Measurements from ENCODE around the gene CNTN1. TPM values are rescaled to one million over a fixed set of nuclear protein-coding genes. Genes with fewer than 3 reads are reported as not detected.

The CNTN1 gene
- total RNA-seq, 2 donors from 2014 or later, result not detected

DNA sequence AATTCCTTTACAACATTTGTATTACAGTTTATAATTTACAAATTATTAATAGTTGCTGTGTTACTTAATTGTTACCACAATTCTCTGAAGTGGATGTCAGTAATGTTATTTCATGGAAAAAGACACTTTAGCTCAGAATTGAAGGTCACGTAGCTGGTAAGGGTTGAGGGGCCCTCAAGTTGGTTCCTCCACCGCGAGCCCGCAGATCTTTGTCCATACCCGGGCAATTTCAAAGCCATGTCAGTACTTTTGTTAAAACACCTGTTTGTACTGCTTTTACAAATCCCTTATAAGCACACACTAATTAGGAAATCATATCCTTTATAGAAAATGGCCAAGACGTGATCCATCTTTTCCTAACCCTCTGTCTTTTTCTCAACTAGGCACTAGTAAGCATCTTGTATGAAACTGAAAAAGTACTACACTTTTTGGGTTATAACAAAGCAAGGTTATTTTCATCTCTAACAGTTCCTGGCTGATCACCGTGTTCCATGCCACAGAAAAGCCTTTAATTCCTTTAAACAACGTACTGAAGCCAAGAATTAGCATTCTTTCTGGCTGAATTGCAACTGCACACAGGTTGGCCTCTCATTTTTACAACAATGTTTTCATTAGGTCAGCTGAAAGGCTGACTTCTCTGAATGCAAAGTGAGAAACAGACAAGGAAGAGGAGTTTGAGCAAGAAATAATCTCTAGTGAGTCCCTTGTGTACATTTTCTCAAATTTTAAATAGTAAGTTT lies 76.1 kb downstream of the CNTN1 start:
- H3K36me3 Mint-ChIP-seq, result no peaks in the 10 kb centered on the region
- peaks cover 12% of the 10 kb centered on the region for H3K9me3 Mint-ChIP-seq
- H3K4me1 Mint-ChIP-seq (ENCODE audit: low read depth in 2 of 2), result no peaks in the 10 kb centered on the region
- no peak overlapping the region for H3K4me3 Mint-ChIP-seq
- no peak for DNase-seq (ENCODE audit: low spot score)
- H3K27ac Mint-ChIP-seq, result no peak overlapping the region
- no peak for ATAC-seq
- H3K27me3 Mint-ChIP-seq, result no peaks in the 10 kb centered on the region

DNA sequence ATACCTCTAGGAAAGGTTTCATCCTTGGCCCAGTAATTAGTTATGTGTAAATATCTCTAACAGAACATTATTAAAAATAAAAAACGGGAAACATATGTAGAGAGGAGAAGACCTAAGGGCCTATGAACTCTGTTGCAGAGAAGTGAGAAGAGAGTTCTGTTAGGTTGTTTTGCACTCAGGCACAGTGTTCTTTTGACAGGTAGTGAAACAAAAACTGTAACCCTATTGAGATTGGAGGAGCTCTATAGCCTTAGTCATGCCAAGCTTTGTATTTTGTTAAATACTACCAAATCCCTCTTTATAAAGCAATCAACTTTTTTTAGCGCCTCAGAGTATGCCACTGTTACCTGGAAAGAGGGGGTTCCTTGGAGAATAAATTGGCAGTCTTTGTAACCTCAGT lies 77.6 kb downstream of the CNTN1 start:
- Mint-ChIP-seq H3K27ac (no peak overlapping the region), H3K4me3 (no peak overlapping the region), H3K9me3 (peaks cover 9% of the 10 kb centered on the region), H3K36me3 (no peaks in the 10 kb centered on the region), H3K4me1 (ENCODE audit: low read depth in 2 of 2) (no peaks in the 10 kb centered on the region), H3K27me3 (no peaks in the 10 kb centered on the region)
- ATAC-seq (no peak), DNase-seq (ENCODE audit: low spot score) (no peak)

- Mint-ChIP-seq H3K27me3 (no peaks in the 10 kb centered on the region), H3K36me3 (no peaks in the 10 kb centered on the region), H3K4me3 (no peak overlapping the region), H3K9me3 (peaks cover 4% of the 10 kb centered on the region), H3K27ac (no peak overlapping the region), H3K4me1 (ENCODE audit: low read depth in 2 of 2) (no peaks in the 10 kb centered on the region)
- no peak for ATAC-seq
- DNase-seq (ENCODE audit: low spot score), result no peak
Observed at GRCh38 chr12:40770781-40771180, 78.5 kb downstream of the CNTN1 start.

DNA sequence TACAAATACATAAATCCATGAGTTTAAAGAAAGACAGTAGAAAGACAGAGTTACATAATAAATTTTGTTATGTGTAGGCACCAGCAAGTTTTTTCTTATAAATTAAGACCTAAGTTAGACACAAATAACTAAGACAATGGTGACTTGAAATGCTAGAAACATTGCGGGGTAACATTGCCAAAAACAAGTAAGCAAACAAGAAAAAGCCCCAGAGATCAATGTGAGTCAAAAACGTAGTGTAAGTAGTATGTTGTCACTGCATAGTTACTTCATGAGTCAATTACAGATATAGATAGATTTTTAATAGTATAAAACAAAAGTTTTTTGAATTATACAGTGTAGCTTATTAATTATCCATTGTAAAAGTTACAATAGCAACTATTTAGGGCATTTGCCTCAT lies 83.4 kb downstream of the CNTN1 start:
- H3K27ac Mint-ChIP-seq, result no peak overlapping the region
- no peaks in the 10 kb centered on the region for H3K36me3 Mint-ChIP-seq
- no peak for DNase-seq (ENCODE audit: low spot score)
- H3K4me1 Mint-ChIP-seq (ENCODE audit: low read depth in 2 of 2), result no peaks in the 10 kb centered on the region
- no peak overlapping the region for H3K4me3 Mint-ChIP-seq
- peaks cover 4% of the 10 kb centered on the region for H3K9me3 Mint-ChIP-seq
- H3K27me3 Mint-ChIP-seq, result no peaks in the 10 kb centered on the region
- ATAC-seq, result no peak

DNA sequence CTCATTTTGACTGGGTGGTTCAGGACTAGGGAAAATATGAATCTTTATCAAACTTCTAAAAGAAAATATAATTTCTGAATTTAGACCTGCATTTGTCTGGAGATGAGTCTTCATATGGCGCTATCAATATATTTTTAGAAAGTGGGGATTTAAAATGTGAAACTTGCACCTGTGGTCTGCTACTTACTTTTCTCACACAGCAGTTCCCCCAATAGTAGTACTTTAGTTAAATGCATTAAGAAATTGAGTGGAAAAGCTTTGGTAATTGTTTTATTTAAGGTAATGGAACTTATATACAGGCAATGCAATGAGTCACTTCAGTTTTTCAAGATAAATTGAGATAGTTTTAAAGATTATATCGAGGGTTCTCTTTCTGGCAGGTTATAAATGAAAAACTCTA lies 91.9 kb downstream of the CNTN1 start:
- Mint-ChIP-seq H3K4me1 (ENCODE audit: low read depth in 2 of 2) (no peaks in the 10 kb centered on the region), H3K4me3 (no peak overlapping the region), H3K27me3 (no peaks in the 10 kb centered on the region), H3K36me3 (no peaks in the 10 kb centered on the region), H3K9me3 (peaks cover 20% of the 10 kb centered on the region), H3K27ac (no peak overlapping the region)
- ATAC-seq, result no peak
- no peak for DNase-seq (ENCODE audit: low spot score)

DNA sequence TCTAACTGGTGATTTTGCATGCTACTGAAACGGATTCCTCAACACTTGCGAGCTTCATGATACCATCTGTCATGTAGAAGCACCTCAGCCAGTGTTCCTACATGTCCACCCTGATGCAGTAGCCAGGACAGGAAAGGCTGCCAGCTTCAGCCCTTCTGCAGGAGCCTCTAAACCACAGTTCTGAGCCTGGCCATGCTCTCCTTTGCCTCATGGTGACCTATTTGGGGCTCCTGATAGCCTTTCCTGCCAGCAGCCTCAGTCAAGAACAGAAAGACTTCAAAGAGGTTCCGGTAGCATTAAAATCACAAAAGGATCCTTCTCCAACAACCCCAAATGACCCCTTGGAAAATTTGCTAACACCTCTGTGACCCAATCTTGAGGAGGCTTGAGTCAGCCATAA lies 96.0 kb downstream of the CNTN1 start:
- no peaks in the 10 kb centered on the region for H3K36me3 Mint-ChIP-seq
- H3K27me3 Mint-ChIP-seq, result no peaks in the 10 kb centered on the region
- peaks cover 20% of the 10 kb centered on the region for H3K9me3 Mint-ChIP-seq
- no peak for DNase-seq (ENCODE audit: low spot score)
- H3K4me3 Mint-ChIP-seq, result no peak overlapping the region
- H3K27ac Mint-ChIP-seq, result no peak overlapping the region
- ATAC-seq, result no peak
- no peaks in the 10 kb centered on the region for H3K4me1 Mint-ChIP-seq (ENCODE audit: low read depth in 2 of 2)

DNA sequence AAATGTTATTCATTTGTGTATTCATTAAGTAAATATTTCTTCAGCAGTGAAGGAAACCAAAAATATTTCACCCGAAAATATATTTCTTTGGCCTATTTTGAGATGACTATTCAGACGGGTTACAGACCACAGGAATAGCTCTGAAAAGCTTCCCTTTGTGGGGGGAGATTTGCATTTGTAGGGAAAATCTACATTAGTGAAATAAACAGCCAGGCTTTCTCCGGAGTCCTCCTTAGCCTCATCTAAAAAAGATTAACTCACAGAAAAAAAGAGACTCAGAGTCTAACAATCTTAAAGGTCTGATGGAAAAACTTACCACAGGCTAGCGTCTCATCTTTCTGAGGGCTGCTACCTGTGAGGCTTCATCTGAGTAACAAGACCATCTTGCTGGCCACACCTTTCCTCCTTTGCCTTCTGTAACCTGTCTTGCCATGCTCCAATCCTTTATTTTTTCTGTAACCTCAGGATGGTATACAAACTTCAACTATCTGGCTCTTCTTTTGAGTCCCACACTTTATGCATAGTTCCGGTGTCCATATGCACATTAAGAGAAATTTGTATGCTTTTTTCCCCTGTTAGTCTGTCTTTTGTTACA lies 100.7 kb downstream of the CNTN1 start:
- Mint-ChIP-seq H3K27me3 (no peaks in the 10 kb centered on the region), H3K27ac (no peak overlapping the region), H3K36me3 (no peaks in the 10 kb centered on the region)

DNA sequence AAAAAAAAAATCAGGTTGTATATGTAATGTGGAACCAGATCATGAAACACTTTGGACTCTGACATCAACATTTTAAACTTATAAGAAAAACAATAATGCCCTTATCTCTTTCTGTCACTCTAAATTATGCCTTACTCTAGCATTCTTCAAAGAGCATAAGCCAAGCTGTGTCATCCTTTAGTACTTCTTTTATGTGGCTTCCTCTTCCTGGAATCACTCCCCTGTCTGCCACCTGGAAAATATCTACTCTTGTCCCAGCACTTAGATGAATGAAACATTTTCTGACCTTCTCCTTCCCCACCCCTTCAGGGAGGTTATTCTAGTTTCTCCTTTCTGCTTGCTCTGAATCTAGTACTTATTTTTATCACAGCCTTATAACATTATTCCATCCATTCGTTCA lies 101.2 kb downstream of the CNTN1 start:
- no peaks in the 10 kb centered on the region for H3K4me1 Mint-ChIP-seq (ENCODE audit: low read depth in 2 of 2)
- no peaks in the 10 kb centered on the region for H3K36me3 Mint-ChIP-seq
- DNase-seq (ENCODE audit: low spot score) (no peak), ATAC-seq (no peak)
- H3K27ac Mint-ChIP-seq, result no peak overlapping the region
- H3K27me3 Mint-ChIP-seq, result no peaks in the 10 kb centered on the region
- peaks cover 16% of the 10 kb centered on the region for H3K9me3 Mint-ChIP-seq
- H3K4me3 Mint-ChIP-seq, result no peak overlapping the region

More for the DNA sequence above, 100.7 kb downstream of the CNTN1 start:
- ATAC-seq (no peak), DNase-seq (ENCODE audit: low spot score) (no peak)
- Mint-ChIP-seq H3K4me3 (no peak overlapping the region), H3K9me3 (peaks cover 15% of the 10 kb centered on the region), H3K4me1 (ENCODE audit: low read depth in 2 of 2) (no peaks in the 10 kb centered on the region)

GRCh38 chr12:40794087-40794486 lies 101.8 kb downstream of the CNTN1 start:
- ATAC-seq (no peak), DNase-seq (ENCODE audit: low spot score) (no peak)
- Mint-ChIP-seq H3K27ac (no peak overlapping the region), H3K36me3 (no peaks in the 10 kb centered on the region), H3K4me1 (ENCODE audit: low read depth in 2 of 2) (no peaks in the 10 kb centered on the region), H3K27me3 (no peaks in the 10 kb centered on the region), H3K9me3 (peaks cover 16% of the 10 kb centered on the region), H3K4me3 (no peak overlapping the region)

DNA sequence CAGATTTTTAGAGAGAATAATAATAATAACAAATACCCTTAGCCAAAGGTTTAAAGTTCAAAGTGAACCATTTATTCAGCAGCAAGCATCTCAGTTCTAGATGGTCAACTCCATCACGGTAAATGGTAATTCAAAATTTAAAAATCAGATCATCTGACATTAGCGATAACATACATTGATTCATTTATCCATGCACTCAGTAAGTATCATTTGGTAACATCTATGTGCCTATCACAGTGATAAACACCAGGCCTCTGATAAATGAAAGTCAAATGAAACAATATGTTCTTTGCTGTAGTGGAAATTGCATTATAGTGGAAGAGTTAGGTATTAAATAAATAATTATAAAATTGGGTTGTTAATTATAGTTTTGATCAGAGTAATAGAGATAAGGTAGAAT lies 108.8 kb downstream of the CNTN1 start:
- Mint-ChIP-seq H3K27ac (no peak overlapping the region), H3K4me1 (ENCODE audit: low read depth in 2 of 2) (no peaks in the 10 kb centered on the region), H3K9me3 (peaks cover 32% of the 10 kb centered on the region), H3K4me3 (no peak overlapping the region), H3K36me3 (no peaks in the 10 kb centered on the region), H3K27me3 (no peaks in the 10 kb centered on the region)
- ATAC-seq, result no peak
- DNase-seq (ENCODE audit: low spot score), result no peak

DNA sequence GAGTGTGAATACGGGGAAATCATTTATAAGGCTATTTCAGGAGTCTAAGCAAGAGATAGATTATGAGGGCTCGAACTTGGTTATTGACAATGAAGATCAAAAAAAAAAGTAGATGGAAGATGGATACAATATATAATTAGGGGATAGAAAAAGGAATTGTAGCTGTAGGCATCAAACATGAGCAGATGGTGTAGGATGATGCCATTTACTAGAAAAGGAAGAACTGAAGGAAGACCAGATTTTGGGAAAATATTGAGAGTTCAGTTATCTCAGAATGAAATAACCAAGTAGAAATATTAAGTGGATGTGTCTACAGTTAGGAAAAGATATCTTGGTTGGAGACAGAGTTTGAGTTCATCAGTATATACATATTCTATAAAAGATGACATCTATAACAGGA lies 109.6 kb downstream of the CNTN1 start:
- Mint-ChIP-seq H3K36me3 (no peaks in the 10 kb centered on the region), H3K4me1 (ENCODE audit: low read depth in 2 of 2) (no peaks in the 10 kb centered on the region), H3K27me3 (no peaks in the 10 kb centered on the region), H3K4me3 (no peak overlapping the region), H3K9me3 (peaks cover 28% of the 10 kb centered on the region), H3K27ac (no peak overlapping the region)
- no peak for DNase-seq (ENCODE audit: low spot score)
- ATAC-seq, result no peak

GRCh38 chr12:40802656-40803055 lies 110.4 kb downstream of the CNTN1 start:
- Mint-ChIP-seq H3K9me3 (peaks cover 25% of the 10 kb centered on the region), H3K27me3 (no peaks in the 10 kb centered on the region), H3K4me3 (no peak overlapping the region), H3K27ac (no peak overlapping the region), H3K36me3 (no peaks in the 10 kb centered on the region), H3K4me1 (ENCODE audit: low read depth in 2 of 2) (no peaks in the 10 kb centered on the region)
- DNase-seq (ENCODE audit: low spot score) (no peak), ATAC-seq (no peak)

- Mint-ChIP-seq H3K36me3 (peaks cover 12% of the 10 kb centered on the region), H3K9me3 (peaks cover 31% of the 10 kb centered on the region), H3K27me3 (no peaks in the 10 kb centered on the region), H3K27ac (no peak overlapping the region), H3K4me3 (no peak overlapping the region), H3K4me1 (ENCODE audit: low read depth in 2 of 2) (no peaks in the 10 kb centered on the region)
- ATAC-seq (no peak), DNase-seq (ENCODE audit: low spot score) (no peak)
Observed at GRCh38 chr12:40819436-40820108, 127.3 kb downstream of the CNTN1 start.

DNA sequence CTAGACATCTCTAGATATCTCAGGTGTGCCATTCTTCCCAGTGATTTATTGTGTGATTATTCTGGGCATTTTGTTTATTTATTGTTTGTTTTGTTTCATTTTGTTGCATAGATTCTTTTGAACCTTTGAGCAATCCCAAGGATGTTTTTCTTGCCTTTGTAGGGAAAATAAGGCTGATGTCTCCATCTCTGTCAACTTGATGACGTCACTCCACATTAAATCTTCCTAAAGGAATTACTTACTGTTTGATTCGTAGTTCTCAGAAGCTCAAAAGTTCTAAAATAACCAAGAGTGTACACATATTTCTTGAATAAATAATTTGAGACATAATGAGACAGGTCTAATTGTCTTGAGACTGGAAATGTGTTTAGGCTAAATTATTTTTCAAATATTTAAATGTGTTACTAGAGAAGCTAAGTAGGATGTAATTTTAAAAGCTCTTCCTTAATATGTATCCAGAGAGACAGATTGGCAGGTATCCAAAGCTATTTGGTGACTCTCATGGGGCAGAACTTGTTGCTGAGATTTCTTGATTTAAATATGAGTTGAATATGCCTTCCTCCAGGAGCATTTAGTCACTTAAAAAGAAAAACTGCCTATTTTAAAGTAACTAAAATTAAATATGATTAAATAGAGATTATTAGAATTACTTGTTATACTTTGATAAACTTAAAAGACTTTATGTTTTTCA lies 128.7 kb downstream of the CNTN1 start:
- DNase-seq (ENCODE audit: low spot score) (no peak), ATAC-seq (no peak)
- Mint-ChIP-seq H3K9me3 (peaks cover 33% of the 10 kb centered on the region), H3K36me3 (peaks cover 12% of the 10 kb centered on the region), H3K27ac (no peak overlapping the region), H3K4me3 (no peak overlapping the region), H3K4me1 (ENCODE audit: low read depth in 2 of 2) (no peaks in the 10 kb centered on the region), H3K27me3 (no peaks in the 10 kb centered on the region)

All from natural killer cell treated with Interleukin-12 subunit alpha and Interleukin-12 subunit beta and Interleukin-15 and Interleukin-18, amount 100 ng/mL, for 72 hours (primary cell).